ENCODE measurements around the gene ASB6.

- TF ChIP-seq CTCF (IDR thresholded peaks at IDR 0.05) (no peak), POLR2AphosphoS5 (IDR thresholded peaks at IDR 0.05) (no peak)
These were observed 25.4 kb upstream of the ASB6 start for GRCh38 chr9:129667378-129667777.

All from sigmoid colon (tissue), 4 donors.